ENCODE results near the gene MXRA7.

Gene MXRA7

DNA sequence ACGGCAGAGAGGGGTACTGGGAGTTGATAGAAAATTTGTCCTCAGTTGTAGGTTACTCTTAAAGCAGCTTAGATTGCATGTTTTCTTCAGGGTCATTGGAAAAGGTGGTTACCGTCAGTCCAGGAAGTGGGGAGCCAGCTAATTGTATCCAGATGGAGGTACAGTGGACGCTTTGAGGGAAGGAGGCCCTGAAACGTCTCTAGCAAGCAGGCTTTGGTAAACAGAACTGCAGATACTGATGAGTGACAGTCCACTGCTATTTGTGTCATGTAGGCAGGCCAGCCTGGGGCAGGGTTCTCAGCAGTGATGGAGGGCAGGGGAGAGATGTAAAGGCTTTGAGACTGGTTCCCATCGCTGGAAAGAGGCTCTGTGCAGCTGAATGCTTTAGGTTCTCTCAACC is 37.0 kb downstream of the MXRA7 start:
- Mint-ChIP-seq H3K4me1 (ENCODE audit: low read depth) (peaks cover 36% of the 10 kb centered on the region), H3K36me3 (ENCODE audit: low read depth) (peaks cover 3% of the 10 kb centered on the region), H3K27ac (no peak overlapping the region), H3K27me3 (no peaks in the 10 kb centered on the region), H3K4me3 (no peak overlapping the region), H3K9me3 (no peaks in the 10 kb centered on the region)
- no peak for DNase-seq

DNA sequence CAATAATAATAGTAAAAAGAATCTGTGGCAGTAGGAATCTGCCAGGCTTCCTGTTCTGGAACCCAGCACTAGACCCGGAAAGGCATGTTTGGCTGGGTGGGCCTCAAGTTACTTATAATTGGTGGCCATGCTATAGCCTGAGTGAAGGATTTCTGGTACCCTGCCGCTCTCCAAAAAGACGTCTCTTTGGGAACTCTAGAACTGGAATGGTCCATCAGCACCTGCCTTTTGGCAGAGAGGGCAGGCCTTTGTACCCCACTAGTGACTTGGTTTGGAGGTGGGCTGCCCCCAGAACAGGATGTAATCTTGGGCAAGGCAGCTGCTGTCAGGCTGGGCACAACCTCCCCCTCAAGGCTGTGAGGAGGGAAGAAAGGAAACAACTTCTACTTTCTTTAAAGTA is 37.9 kb downstream of the MXRA7 start:
- peak overlapping the region; percentile 95 for H3K27ac Mint-ChIP-seq
- H3K9me3 Mint-ChIP-seq, result no peaks in the 10 kb centered on the region
- H3K36me3 Mint-ChIP-seq (ENCODE audit: low read depth), result peaks cover 3% of the 10 kb centered on the region
- peaks cover 36% of the 10 kb centered on the region for H3K4me1 Mint-ChIP-seq (ENCODE audit: low read depth)
- H3K4me3 Mint-ChIP-seq, result peak overlapping the region; percentile 86
- no peak for DNase-seq
- no peaks in the 10 kb centered on the region for H3K27me3 Mint-ChIP-seq

DNA sequence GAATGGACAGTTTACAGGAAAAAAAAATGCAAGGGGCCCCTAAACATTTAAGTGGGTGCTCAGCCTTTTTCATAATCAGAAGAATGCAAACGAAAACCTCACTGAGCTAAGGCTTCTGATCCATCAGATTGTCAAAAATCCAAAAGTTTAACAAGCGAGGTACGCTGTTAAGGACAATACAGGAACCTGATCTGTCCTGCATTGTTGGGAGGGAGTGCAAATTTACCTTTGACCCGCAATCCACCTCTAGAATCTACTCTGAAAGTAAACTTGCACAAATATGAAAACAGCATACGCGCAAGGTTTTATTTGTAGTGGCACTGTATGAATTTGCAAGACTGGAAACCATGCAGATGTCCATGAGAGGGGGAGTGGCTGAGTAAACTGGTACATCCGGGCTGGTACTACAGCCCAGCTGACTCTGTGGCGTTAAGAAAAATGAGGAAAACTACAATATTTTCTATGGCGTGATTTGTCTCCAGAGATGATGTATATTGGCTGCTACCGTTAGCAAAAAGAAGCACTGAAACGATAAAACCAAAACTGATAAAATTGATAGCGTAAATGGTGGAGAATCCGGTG is 38.4 kb downstream of the MXRA7 start:
- Mint-ChIP-seq H3K27me3 (no peaks in the 10 kb centered on the region), H3K4me3 (peak overlapping the region; percentile 86), H3K27ac (peak overlapping the region; percentile 95), H3K4me1 (ENCODE audit: low read depth) (peaks cover 36% of the 10 kb centered on the region), H3K36me3 (ENCODE audit: low read depth) (peaks cover 3% of the 10 kb centered on the region), H3K9me3 (no peaks in the 10 kb centered on the region)
- no peak for DNase-seq

DNA sequence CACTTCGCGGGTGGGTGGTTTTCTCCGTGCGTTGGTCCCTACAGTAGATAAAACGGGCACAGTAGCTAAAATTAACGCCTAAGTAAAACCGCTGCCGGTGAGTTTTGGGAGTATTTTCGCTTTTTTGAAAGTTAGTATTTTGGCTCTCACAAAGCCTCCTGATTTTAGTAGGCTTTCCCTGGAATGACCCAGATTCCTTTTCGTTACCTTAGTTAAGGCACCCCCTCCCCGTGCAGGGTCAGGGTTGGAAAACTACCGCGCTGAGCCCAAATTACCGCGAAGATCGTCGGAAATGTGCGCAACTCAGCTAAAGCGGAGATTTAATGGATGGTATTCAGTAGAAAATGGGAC is 38.9 kb downstream of the MXRA7 start:
- no peak for DNase-seq
- Mint-ChIP-seq H3K27me3 (no peaks in the 10 kb centered on the region), H3K4me3 (peak overlapping the region; percentile 86), H3K4me1 (ENCODE audit: low read depth) (peaks cover 36% of the 10 kb centered on the region), H3K9me3 (no peaks in the 10 kb centered on the region), H3K27ac (peak overlapping the region; percentile 95), H3K36me3 (ENCODE audit: low read depth) (peaks cover 3% of the 10 kb centered on the region)

DNA sequence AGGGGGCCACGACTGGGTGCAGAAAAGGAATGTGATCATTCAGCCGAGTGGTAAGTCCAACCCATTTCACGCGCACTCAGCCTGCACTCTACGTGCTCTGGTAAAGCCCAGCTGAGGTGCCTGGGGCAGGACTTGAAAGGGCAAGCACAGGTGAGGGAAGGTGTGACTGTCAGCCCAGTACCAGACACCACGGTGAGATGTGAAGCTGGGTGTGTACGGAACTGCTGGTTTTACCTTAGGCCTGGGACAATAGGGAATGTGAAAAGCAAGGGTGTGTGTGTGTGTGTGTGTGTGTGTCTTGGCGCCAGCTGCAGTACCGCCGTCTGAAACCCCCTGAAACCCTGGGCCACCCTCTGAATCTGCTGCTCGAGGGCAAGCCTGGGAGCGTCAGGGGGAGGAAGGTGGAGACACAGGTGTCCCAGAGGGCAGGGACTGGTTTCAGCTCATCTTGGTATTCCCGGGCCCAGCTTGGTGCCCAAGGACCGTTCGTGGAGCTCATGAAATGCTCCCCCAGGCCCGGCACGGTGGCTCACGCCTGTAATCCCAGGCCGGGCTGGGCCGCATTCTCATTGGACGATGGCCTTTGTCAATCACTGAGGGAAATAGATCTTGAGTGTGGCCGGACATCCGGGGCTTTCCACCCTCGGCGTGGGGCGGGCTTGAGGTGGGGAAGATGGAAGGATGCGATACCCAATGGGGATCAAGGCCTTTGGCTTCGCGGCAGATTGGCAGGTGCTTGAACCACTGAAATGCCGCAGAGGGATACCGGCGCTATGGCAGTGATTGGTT is 39.4 kb downstream of the MXRA7 start:
- Mint-ChIP-seq H3K4me1 (ENCODE audit: low read depth) (peaks cover 36% of the 10 kb centered on the region), H3K9me3 (no peaks in the 10 kb centered on the region), H3K4me3 (peak overlapping the region; percentile 86), H3K27me3 (no peaks in the 10 kb centered on the region), H3K27ac (peak overlapping the region; percentile 95), H3K36me3 (ENCODE audit: low read depth) (peaks cover 3% of the 10 kb centered on the region)
- peak; percentile 99 for DNase-seq

DNA sequence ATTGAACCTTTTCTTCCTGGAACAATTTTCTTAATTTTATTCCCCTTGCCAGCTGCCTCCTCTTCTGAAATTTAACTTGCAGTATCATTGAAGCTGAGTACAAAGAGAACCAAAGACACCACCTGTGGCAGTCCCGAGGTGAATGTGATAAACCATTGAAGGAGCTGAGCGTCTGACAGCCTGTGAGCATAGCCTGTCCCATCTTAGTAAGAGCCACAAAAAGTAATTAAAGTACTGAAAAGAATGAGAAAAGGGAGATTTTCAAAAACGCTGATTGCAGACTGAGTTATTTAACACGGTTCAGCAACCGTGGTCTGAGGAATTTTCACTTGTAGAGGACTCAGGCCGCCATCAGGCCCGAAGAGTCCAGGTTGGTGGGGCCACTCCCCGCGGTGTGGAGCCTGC is 40.0 kb downstream of the MXRA7 start:
- Mint-ChIP-seq H3K27ac (peak overlapping the region; percentile 95), H3K27me3 (no peaks in the 10 kb centered on the region), H3K36me3 (ENCODE audit: low read depth) (peaks cover 3% of the 10 kb centered on the region), H3K4me3 (peak overlapping the region; percentile 86), H3K9me3 (no peaks in the 10 kb centered on the region), H3K4me1 (ENCODE audit: low read depth) (peaks cover 36% of the 10 kb centered on the region)
- DNase-seq, result no peak

DNA sequence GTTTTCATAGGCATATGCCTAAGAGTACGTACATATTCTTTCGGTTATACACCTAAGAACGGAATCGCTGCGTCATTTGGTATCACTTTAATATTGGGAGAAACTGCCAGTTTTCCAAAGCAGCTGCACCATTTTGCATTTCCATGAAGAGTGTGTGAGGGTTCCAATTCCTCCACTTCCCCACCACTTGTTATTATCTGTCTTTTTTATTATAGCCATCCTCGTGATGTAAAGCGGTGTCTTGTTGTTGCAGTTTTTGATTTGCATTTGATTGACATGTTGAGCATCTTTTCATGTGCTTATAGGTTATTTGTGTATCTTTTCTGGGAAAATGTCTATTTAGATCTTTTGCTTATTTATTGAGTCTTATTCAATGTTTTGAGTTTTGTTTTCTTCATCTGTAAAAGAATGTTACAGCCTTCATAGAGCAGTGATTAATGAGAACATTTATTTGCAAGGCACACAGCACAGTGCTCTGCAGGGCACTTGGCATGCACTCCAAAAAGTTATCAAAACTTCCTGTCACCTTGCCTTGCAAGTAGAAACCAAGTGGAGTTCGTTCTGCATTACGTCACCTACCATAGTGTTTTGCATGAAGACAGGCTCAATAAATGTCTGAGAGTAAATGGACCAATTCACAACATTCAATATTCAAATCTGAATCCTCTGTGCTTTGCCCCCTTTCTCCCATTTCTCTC is 40.6 kb downstream of the MXRA7 start:
- peak overlapping the region; percentile 95 for H3K27ac Mint-ChIP-seq

DNA sequence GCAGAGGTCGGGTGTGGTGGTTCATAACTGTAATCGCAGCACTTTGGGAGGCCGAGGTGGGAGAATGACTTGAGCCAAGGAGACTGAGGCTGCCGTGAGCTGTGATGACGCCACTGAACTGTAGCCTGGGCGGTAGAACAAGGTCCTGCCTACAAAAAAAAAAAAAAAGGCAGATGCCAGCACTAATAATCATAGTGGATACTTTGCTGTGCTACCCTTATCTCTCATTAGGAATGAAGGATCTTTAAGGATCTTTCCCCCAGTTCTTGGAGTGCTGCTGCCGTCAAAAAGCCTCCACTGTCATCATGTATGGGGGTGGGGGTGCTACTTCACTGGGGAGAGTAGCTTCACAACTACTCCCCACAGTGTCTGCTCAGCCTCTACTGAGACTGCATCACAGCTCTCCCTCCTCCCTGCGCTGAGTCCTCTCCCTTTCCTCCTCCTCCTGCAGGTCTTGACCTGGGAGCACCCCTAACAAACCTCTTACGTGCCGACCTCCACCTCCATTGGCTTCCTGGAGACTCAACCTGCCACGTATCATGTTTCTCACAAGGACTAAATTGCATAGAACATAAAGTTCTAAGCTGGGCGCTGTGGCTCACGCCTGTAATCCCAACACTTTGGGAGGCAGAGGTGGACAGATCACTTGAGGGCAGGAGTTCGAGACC is 42.8 kb downstream of the MXRA7 start:
- Mint-ChIP-seq H3K27ac (no peak overlapping the region), H3K27me3 (no peaks in the 10 kb centered on the region), H3K4me3 (no peak overlapping the region), H3K4me1 (ENCODE audit: low read depth) (peaks cover 30% of the 10 kb centered on the region), H3K9me3 (no peaks in the 10 kb centered on the region), H3K36me3 (ENCODE audit: low read depth) (peaks cover 3% of the 10 kb centered on the region)
- no peak for DNase-seq

More for the DNA sequence above, 40.6 kb downstream of the MXRA7 start:
- no peaks in the 10 kb centered on the region for H3K9me3 Mint-ChIP-seq
- no peaks in the 10 kb centered on the region for H3K27me3 Mint-ChIP-seq
- peaks cover 3% of the 10 kb centered on the region for H3K36me3 Mint-ChIP-seq (ENCODE audit: low read depth)
- H3K4me3 Mint-ChIP-seq, result no peak overlapping the region
- peaks cover 36% of the 10 kb centered on the region for H3K4me1 Mint-ChIP-seq (ENCODE audit: low read depth)
- DNase-seq, result no peak

DNA sequence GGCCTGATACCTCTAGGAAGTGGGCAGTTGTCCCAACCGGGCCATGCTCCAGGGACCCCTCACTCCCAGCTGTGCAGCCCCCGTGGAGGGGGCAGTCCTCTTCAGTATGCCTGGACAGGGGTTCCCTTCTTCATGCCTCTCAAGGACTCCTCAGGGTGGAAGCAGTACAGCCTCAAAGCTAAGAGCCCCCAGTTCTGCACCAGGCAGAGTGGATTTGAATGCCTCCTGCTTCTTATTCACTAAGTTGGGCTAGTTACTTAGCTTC is 43.3 kb downstream of the MXRA7 start:
- Mint-ChIP-seq H3K27me3 (no peaks in the 10 kb centered on the region), H3K4me3 (no peak overlapping the region), H3K9me3 (no peaks in the 10 kb centered on the region), H3K36me3 (ENCODE audit: low read depth) (peaks cover 3% of the 10 kb centered on the region), H3K27ac (no peak overlapping the region), H3K4me1 (ENCODE audit: low read depth) (peaks cover 25% of the 10 kb centered on the region)
- no peak for DNase-seq

DNA sequence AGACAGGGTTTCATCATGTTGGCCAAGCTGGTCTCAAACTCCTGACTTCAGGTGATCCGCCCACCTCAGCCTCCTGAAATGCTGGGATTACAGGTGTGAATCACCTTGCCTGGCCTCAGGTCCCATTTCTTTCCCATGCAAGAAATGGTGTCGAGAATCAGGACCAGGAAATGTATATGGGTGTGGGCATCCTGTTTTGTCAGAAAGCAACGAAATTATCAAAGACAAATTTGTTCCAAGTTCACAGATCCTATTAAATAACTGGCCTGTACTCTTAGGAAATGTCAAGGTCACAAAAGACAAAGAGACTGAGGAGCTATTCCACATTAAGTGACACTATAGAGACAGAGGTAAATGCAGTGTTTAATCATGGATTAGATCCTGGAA is 50.1 kb downstream of the MXRA7 start:
- Mint-ChIP-seq H3K4me3 (no peak overlapping the region), H3K4me1 (ENCODE audit: low read depth) (peaks cover 24% of the 10 kb centered on the region), H3K27ac (no peak overlapping the region), H3K9me3 (no peaks in the 10 kb centered on the region), H3K36me3 (ENCODE audit: low read depth) (no peaks in the 10 kb centered on the region), H3K27me3 (no peaks in the 10 kb centered on the region)
- no peak for DNase-seq

DNA sequence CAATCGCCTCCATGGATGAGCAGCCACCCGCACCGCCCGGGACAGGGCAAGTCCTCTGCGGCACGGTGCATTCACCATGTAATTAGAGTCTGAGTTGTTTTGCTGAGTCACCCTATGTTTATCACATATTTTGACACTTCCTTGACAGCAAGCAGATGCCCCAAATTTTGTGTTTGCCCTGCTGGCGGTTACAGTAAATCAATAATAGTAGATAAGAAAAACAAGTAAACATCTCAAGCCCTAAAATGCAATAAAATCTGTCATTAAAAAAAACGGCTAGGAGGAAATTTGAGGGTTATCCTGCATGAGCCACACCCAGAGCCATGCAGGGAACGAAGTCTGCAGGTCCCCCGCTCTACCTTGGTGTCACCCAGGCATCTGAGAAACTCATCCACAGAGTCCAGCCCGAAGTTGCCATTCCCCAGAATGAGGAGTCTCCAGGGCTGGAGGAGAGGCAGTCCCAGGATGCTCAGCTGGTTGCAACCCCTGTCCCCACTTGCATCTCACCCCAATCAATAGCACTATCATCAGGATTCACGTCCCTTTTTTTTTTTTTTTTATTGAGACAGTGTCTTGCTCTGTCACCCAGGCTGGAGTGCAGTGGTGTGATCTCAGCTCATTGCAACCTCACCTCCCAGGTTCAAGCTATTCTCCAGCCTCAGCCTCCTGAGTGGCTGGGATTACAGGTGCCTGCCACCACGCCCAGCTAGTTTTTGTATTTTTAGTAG is 50.7 kb downstream of the MXRA7 start:
- peak overlapping the region; percentile 50 for H3K27ac Mint-ChIP-seq
- H3K4me3 Mint-ChIP-seq, result no peak overlapping the region
- H3K9me3 Mint-ChIP-seq, result no peaks in the 10 kb centered on the region
- H3K36me3 Mint-ChIP-seq (ENCODE audit: low read depth), result no peaks in the 10 kb centered on the region
- DNase-seq, result no peak
- H3K27me3 Mint-ChIP-seq, result no peaks in the 10 kb centered on the region
- H3K4me1 Mint-ChIP-seq (ENCODE audit: low read depth), result peaks cover 24% of the 10 kb centered on the region

DNA sequence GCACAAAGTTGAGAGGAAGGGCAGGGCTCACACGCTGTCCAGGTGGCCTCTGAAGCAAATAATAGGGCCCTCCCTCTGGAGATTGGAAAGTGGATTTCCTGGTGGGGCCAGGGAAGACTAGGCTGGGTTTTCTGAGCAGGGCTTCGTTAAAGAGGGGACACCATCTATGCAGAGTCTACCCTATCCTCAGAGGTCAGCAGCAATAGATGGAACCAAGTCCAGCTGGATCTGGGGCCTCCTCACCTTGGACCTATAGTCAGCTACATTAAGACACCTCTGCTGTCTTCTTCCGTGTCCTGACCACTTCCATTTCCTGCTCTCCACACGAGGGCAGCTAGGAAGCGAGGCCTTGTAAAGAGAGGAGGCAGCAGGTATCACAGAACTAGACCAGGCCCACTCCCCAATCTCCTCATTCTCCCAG is 52.5 kb downstream of the MXRA7 start:
- Mint-ChIP-seq H3K27me3 (no peaks in the 10 kb centered on the region), H3K9me3 (no peaks in the 10 kb centered on the region), H3K27ac (no peak overlapping the region), H3K4me1 (ENCODE audit: low read depth) (peaks cover 26% of the 10 kb centered on the region), H3K36me3 (ENCODE audit: low read depth) (no peaks in the 10 kb centered on the region), H3K4me3 (no peak overlapping the region)
- DNase-seq, result no peak

DNA sequence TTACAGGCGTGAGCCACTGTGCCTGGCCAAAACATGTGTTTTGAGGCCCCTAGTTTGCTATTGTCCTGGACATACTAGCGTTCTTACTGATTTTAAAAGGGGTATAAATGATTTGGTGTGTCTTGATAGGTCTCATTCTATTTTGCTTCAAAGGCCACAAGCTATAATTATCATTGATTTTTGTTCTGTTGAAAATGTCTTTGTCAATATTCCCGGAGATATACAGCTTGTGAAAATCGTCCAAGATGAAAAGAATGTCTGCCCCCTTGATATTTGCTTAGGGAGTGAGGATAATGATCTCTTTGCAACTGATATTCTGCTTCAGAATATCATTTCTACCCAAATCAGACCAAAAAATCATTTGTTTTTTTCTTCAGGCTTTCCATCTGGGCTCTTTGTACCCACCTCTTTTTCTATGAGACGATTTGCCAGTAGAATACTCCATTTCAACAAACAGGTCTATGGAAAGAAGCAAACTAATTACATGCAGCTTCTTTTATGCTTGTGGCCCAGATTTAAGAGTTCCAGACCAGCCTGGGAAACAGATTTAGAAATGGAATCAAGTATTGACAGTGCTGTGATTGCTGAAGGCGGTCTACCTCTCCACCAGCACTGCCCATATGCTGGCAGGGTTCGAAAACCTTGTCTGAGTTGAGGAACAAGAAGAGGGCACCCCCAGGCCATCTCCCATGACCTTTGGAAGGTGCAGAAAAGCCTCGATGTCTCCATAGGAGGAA is 53.1 kb downstream of the MXRA7 start:
- no peak for DNase-seq
- no peaks in the 10 kb centered on the region for H3K36me3 Mint-ChIP-seq (ENCODE audit: low read depth)
- no peak overlapping the region for H3K4me3 Mint-ChIP-seq
- peaks cover 26% of the 10 kb centered on the region for H3K4me1 Mint-ChIP-seq (ENCODE audit: low read depth)
- H3K9me3 Mint-ChIP-seq, result no peaks in the 10 kb centered on the region
- no peak overlapping the region for H3K27ac Mint-ChIP-seq
- no peaks in the 10 kb centered on the region for H3K27me3 Mint-ChIP-seq

DNA sequence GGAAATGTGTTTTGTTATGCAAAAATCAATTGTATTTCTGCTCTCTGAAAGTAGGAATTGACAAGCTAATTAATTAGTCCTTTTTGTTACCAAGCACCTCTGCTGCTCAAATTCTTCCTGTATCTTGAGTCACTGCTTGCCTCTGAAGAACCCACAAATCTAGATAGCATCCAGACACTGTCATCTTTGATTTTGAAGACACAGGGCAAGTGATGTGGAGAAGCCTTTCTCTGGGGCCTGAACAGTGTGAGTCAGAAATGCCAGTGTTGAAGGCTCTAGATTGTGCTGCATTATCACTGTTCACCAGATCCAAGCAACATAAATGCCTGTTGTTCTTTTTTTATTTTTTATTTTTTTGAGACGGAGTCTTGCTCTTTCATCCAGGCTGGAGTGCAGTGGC is 56.4 kb downstream of the MXRA7 start:
- DNase-seq, result no peak
- no peaks in the 10 kb centered on the region for H3K27me3 Mint-ChIP-seq
- H3K27ac Mint-ChIP-seq, result no peak overlapping the region
- no peak overlapping the region for H3K4me3 Mint-ChIP-seq
- no peaks in the 10 kb centered on the region for H3K36me3 Mint-ChIP-seq (ENCODE audit: low read depth)
- no peaks in the 10 kb centered on the region for H3K9me3 Mint-ChIP-seq
- H3K4me1 Mint-ChIP-seq (ENCODE audit: low read depth), result peaks cover 12% of the 10 kb centered on the region

All from activated T-cell treated with anti-CD3 and anti-CD28 coated beads, Interleukin-2, amount 50 U/mL, for 24 hours (primary cell).